ENCODE measurements around the gene UBR4. TPM values are rescaled to one million over a fixed set of nuclear protein-coding genes. Genes with fewer than 3 reads are reported as not detected.
A peak's percentile ranks its signal among the peaks of the same experiment; 100 is the strongest.

UBR4 gene
- total and polyA plus RNA-seq, 10 of the 15 experiments (the other 5 are each of a cell fraction or from before 2014, with no cell fraction given) = 34.2 to 124 (median 56.2) TPM

DNA sequence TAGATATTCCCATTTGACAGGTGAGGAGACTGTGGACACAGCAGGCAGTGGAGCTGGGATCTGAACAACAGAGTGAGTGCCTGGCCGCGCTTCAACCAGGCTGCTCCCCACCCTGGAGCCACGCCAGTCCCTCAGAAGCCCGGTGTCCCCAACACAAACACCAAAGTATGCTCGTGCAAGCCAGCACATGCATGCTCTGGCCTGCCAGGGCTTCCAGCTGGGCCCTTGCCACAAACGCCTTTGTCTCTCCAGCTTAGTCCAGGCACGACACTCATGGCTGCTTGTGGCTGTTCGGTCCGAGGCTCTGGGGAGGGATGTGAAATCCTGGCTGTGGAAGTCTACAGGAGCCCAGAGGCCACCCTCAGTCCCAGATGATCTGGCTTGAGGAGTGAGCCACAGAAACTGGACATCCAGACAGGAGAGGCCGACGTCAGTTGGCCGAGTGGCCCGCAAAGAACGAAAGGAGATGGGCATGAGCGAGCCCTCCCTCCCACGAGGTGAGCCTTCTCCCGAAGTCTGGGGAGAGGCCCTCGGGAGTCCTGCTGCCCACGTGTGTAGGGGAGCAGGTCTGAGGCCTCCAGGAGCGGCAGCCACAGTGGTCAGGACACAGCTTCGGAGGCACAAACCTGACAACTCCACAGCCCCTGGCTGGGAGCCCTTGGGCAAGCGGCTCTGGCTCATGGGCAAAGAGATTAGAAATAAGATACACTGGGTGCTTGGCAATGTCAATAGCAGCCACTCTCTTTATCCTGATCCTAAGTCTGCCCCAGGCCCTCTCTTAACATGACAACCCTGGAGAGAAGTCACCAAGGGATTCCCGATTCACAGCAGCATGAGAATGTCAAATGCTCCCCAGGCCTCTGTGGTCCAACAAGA lies 136.5 kb downstream of the UBR4 start:
- RAD21 ChIA-PET (ENCODE audit: unreplicated experiment) = interaction anchor here (1.0 kb wide), 1 partner anchor 17 kb away, joined by 3 read pairs; no protein-coding TSS in a partner anchor
- Histone ChIP-seq H3K4me2 (ENCODE audit: control insufficient read depth, insufficient read depth) (no peak overlapping the region), H3K4me1 (ENCODE audit: control insufficient read depth, insufficient read depth, low read length) (no peaks in the 10 kb centered on the region), H3K27me3 (replicated peaks in 1 of 2; ENCODE audit: control insufficient read depth in 2 of 2, insufficient read depth in 2 of 2, low read length in 1 of 2) (no peaks in the 10 kb centered on the region), H3K4me3 (no peak overlapping the region), H3K36me3 (ENCODE audit: control insufficient read depth in 2 of 2, insufficient read depth in 2 of 2, low read length in 1 of 2) (peaks cover 21% of the 10 kb centered on the region in 2 experiments; a peak in 3 of 4 replicates), H2AFZ (ENCODE audit: control insufficient read depth, low read depth, low read length) (no peak overlapping the region), H3K27ac (ENCODE audit: control insufficient read depth, insufficient read depth) (no peak overlapping the region), H4K20me1 (ENCODE audit: control insufficient read depth, insufficient read depth) (no peaks in the 10 kb centered on the region; the same call in 1 of the 2 replicates), H3K79me2 (ENCODE audit: control insufficient read depth, insufficient read depth, low read length) (no peaks in the 10 kb centered on the region), H3K9ac (ENCODE audit: control insufficient read depth, insufficient read depth, low read length) (no peak overlapping the region), H3K9me3 (replicated peaks; ENCODE audit: control insufficient read depth, insufficient read depth, low read length) (no peaks in the 10 kb centered on the region)
- SMC1A ChIA-PET (ENCODE audit: uncharacterized antibody, unreplicated experiment) = interaction anchor here (0.9 kb wide), 1 partner anchor 14 kb away, joined by 3 read pairs; no protein-coding TSS in a partner anchor
- in situ Hi-C loops (cut with MboI) = no loop called here
- 87% methylated on average over 23 of the region's 23 CpGs for WGBS (ENCODE audit: insufficient coverage, insufficient replicate concordance, low lambda C conversion rate, missing lambda C conversion rate)
- POLR2A ChIA-PET = no interaction called here
- no peak for TF ChIP-seq GATAD2B (conservative IDR thresholded peaks at IDR 0.05; ENCODE audit: low read depth)
- no peak for FAIRE-seq
- BruUV-seq (replicated peaks) = no TSS peak
- CTCF ChIA-PET = interaction anchor here (1.2 kb wide), 1 partner anchor 189 kb away, joined by 3 read pairs; no protein-coding TSS in a partner anchor
- intact Hi-C loops (cut with micrococcal nuclease; ENCODE audit: unreplicated experiment) = no loop called here
- ATAC-seq = no peak
- DNase-seq (ENCODE audit: low read depth, low spot score) = no peak

DNA sequence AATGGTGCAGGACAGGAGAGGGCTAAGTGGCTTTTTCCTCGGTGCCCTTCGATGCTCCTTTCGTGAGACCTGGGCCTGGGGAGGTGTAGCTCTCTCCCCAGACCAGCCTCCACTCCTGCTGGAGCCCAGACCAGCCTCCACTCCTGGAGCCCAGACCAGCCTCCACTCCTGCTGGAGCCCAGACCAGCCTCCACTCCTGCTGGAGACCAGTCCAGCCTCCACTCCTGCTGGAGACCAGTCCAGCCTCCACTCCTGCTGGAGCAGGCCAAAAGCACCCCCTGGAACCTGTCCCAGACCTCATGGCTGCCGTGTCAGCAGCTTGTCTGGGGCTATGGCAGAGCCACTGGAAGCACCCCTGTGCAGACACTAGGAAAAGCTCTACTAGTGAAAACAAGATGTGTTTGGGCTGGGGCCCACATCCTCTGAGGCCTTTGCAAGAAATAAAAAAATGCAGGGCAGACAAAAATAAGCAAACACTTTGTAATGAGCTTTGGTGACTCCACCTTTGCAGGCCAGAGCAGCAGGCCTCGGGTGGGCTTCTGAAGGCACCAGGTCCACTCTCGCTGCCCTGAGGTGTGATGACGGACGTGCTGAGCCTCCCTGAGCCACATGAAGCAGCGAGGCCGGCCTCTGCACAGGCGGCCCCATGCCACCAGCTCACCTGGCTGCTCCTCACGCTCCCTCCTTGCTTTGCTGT lies 137.6 kb downstream of the UBR4 start:
- Histone ChIP-seq H3K27ac (ENCODE audit: control insufficient read depth, insufficient read depth) (no peak overlapping the region), H3K27me3 (replicated peaks in 1 of 2; ENCODE audit: control insufficient read depth in 2 of 2, insufficient read depth in 2 of 2, low read length in 1 of 2) (no peaks in the 10 kb centered on the region), H3K4me3 (no peak overlapping the region), H3K4me2 (ENCODE audit: control insufficient read depth, insufficient read depth) (no peak overlapping the region), H3K9ac (ENCODE audit: control insufficient read depth, insufficient read depth, low read length) (no peak overlapping the region), H3K9me3 (replicated peaks; ENCODE audit: control insufficient read depth, insufficient read depth, low read length) (no peaks in the 10 kb centered on the region), H4K20me1 (ENCODE audit: control insufficient read depth, insufficient read depth) (no peaks in the 10 kb centered on the region; the same call in 1 of the 2 replicates), H3K36me3 (ENCODE audit: control insufficient read depth in 2 of 2, insufficient read depth in 2 of 2, low read length in 1 of 2) (peaks cover 12 to 21% of the 10 kb centered on the region in 2 experiments; a peak in 3 of 4 replicates), H3K79me2 (ENCODE audit: control insufficient read depth, insufficient read depth, low read length) (no peaks in the 10 kb centered on the region), H3K4me1 (ENCODE audit: control insufficient read depth, insufficient read depth, low read length) (no peaks in the 10 kb centered on the region), H2AFZ (ENCODE audit: control insufficient read depth, low read depth, low read length) (no peak overlapping the region)
- DNase-seq (ENCODE audit: low read depth, low spot score) (no peak), ATAC-seq (no peak), FAIRE-seq (no peak)
- 84% methylated on average over 12 of the region's 12 CpGs for WGBS (ENCODE audit: insufficient coverage, insufficient replicate concordance, low lambda C conversion rate, missing lambda C conversion rate)
- SMC1A ChIA-PET (ENCODE audit: uncharacterized antibody, unreplicated experiment) = interaction anchor here (0.9 to 1.2 kb wide), 2 partner anchors 15 to 160 kb away, joined by 3 read pairs; no protein-coding TSS in a partner anchor
- POLR2A ChIA-PET = no interaction called here
- CTCF ChIA-PET = interaction anchor here (1.2 kb wide), 1 partner anchor 188 kb away, joined by 3 read pairs; no protein-coding TSS in a partner anchor
- intact Hi-C loops (cut with micrococcal nuclease; ENCODE audit: unreplicated experiment) = no loop called here
- BruUV-seq (replicated peaks) = no TSS peak
- RAD21 ChIA-PET (ENCODE audit: unreplicated experiment) = interaction anchor here (1.0 kb wide), 1 partner anchor 16 kb away, joined by 3 read pairs; no protein-coding TSS in a partner anchor
- TF ChIP-seq EP300 (IDR thresholded peaks at IDR 0.05; ENCODE audit: borderline replicate concordance in 1 of 2, control insufficient read depth in 1 of 2, low read depth in 2 of 2, low read length in 2 of 2) (no peak), PAX5 (IDR thresholded peaks at IDR 0.05; ENCODE audit: borderline replicate concordance, low read depth, low read length) (no peak), POLR2A (IDR thresholded peaks at IDR 0.05; ENCODE audit: low read depth, low read length) (peak; percentile 14; the same call in 1 of the 2 replicates)
- in situ Hi-C loops (cut with MboI) = no loop called here

Data from GM12878 (cell line).